Left ventricle myocardium superior (tissue), 1 donor: ENCODE measurements around the gene BCAR1. TPM values are rescaled to one million over a fixed set of nuclear protein-coding genes. Genes with fewer than 3 reads are reported as not detected.
"Not testable (repeated sequence)": the region's sequence is repeated elsewhere in the genome, so short reads cannot be mapped to it uniquely, and the experiment has no call there.

Experiments used
- ATAC-seq: fragments of 200-7000 bp; cut with Tn5 transposase; one replicate; pipeline ENCODE4 v1.9.1; 2020; ENCODE audit warnings: mild to moderate bottlenecking, moderate library complexity
- DNase-seq: peaks from one replicate; pipeline ENCODE4 v3.0.0-alpha.2; 2020
- intact Hi-C: fragments of 100-400 bp; cut with micrococcal nuclease; formaldehyde crosslinking; loops from one replicate; pipeline ENCODE4 v1.11.0; 2022
- total RNA-seq: library from RNA; stranded (reverse); fragmentation: NEBNext Ultra II Directional; extraction: Animal tissue kit (Norgen Biotek cat#: 25700); gene quantifications from one replicate; pipeline ENCODE4 v1.2.1, GENCODE V29; 2021
- donor health status: DM: no; HTN: yes; CAD: no; lungs with severe emphysema.

The BCAR1 gene
- total RNA-seq, 1 donor from 2014 or later = 82.9 TPM

GRCh38 chr16:75216576-75216975 lies 34.8 kb downstream of the BCAR1 start:
- no peak for ATAC-seq
- DNase-seq = no peak
- intact Hi-C loops = no loop called here

GRCh38 chr16:75216127-75216526 lies 35.3 kb downstream of the BCAR1 start:
- ATAC-seq (no peak), DNase-seq (no peak)
- intact Hi-C loops = no loop called here

- ATAC-seq, intact Hi-C loops: not testable (repeated sequence)
- peak; percentile 11 for DNase-seq
Measured at GRCh38 chr16:75211286-75211685, 40.1 kb downstream of the BCAR1 start.

- intact Hi-C loops = no loop called here
- ATAC-seq (no peak), DNase-seq (no peak)
Measured at GRCh38 chr16:75209944-75210343, 41.5 kb downstream of the BCAR1 start.

GRCh38 chr16:75209514-75209913 lies 41.9 kb downstream of the BCAR1 start:
- DNase-seq, ATAC-seq, intact Hi-C loops: not testable (repeated sequence)

GRCh38 chr16:75208861-75209505 lies 42.4 kb downstream of the BCAR1 start:
- DNase-seq (peak; percentile 19), ATAC-seq (no peak)
- intact Hi-C loops = no loop called here

GRCh38 chr16:75208242-75208825 lies 43.1 kb downstream of the BCAR1 start:
- no peak for ATAC-seq
- intact Hi-C loops = no loop called here

GRCh38 chr16:75207831-75208230 lies 43.6 kb downstream of the BCAR1 start:
- no peak for DNase-seq
- intact Hi-C loops = no loop called here

More at GRCh38 chr16:75208242-75208825, 43.1 kb downstream of the BCAR1 start:
- peak; percentile 22 for DNase-seq

GRCh38 chr16:75206749-75207451 lies 44.5 kb downstream of the BCAR1 start, which contains the start of gene CTRB2:
TSS of gene CTRB2 (minus strand) at chr16:75207161. CDS start at chr16:75207141, 20 bp downstream.
- intact Hi-C loops = no loop called here
- ATAC-seq = peak; percentile 12

More at GRCh38 chr16:75207831-75208230, 43.6 kb downstream of the BCAR1 start:
- no peak for ATAC-seq

GRCh38 chr16:75205961-75206748 lies 45.3 kb downstream of the BCAR1 start:
- ATAC-seq, intact Hi-C loops, DNase-seq: not testable (repeated sequence)

More at GRCh38 chr16:75206749-75207451, 44.5 kb downstream of the BCAR1 start, which contains the start of gene CTRB2:
- no peak for DNase-seq

- intact Hi-C loops, DNase-seq, ATAC-seq: not testable (repeated sequence)
Measured at GRCh38 chr16:75205438-75205837, 46.0 kb downstream of the BCAR1 start.

GRCh38 chr16:75204905-75205304 lies 46.5 kb downstream of the BCAR1 start:
- intact Hi-C loops, ATAC-seq, DNase-seq: not testable (repeated sequence)

- ATAC-seq (no peak), DNase-seq (no peak)
- intact Hi-C loops = no loop called here
Measured at GRCh38 chr16:75204410-75204758, 47.0 kb downstream of the BCAR1 start.

- intact Hi-C loops = no loop called here
- DNase-seq (no peak), ATAC-seq (no peak)
Measured at GRCh38 chr16:75203667-75204409, 47.6 kb downstream of the BCAR1 start.

- intact Hi-C loops = no loop called here
- no peak for ATAC-seq
- no peak for DNase-seq
Measured at GRCh38 chr16:75203096-75203495, 48.3 kb downstream of the BCAR1 start.

GRCh38 chr16:75202069-75202590 lies 49.3 kb downstream of the BCAR1 start:
- DNase-seq (no peak), ATAC-seq (no peak)
- intact Hi-C loops = no loop called here

- DNase-seq (no peak), ATAC-seq (peak; percentile 13)
- intact Hi-C loops = no loop called here
Measured at GRCh38 chr16:75198135-75198600, 53.3 kb downstream of the BCAR1 start.

GRCh38 chr16:75197522-75198134 lies 53.8 kb downstream of the BCAR1 start:
- intact Hi-C loops = no loop called here
- ATAC-seq (no peak), DNase-seq (no peak)
